WTC11 (cell line): Measurements from ENCODE around the gene TRAF7. TPM values are rescaled to one million over a fixed set of nuclear protein-coding genes. Genes with fewer than 3 reads are reported as not detected.
A peak's percentile ranks its signal among the peaks of the same experiment; 100 is the strongest.

Experiments
- ATAC-seq: fragments of 200-7000 bp; cut with Tn5 transposase; 2 replicates; pipeline ENCODE4 v1.10.0; 2021; ENCODE audit warnings: mild to moderate bottlenecking, moderate library complexity
- CTCF ChIA-PET: fragments of 300-600 bp; sonication (Branson Sonifier 250); formaldehyde crosslinking; loops from one replicate; lab custom pipeline; 2021; ENCODE audit warnings: antibody characterized with exemption; lab: Charles Lee
- POLR2A ChIA-PET: fragments of 350-600 bp; sonication (Branson Sonifier 250); formaldehyde crosslinking; loops from one replicate; lab custom pipeline; 2021; ENCODE audit warnings: antibody characterized with exemption; lab: Charles Lee
- DNase-seq: peaks from one replicate; pipeline ENCODE4 v3.0.0; 2021; ENCODE audit warnings: low spot score
- H3K27ac Mint-ChIP-seq: 2 replicates; pipeline ENCODE4 v1.8.0; 2021; ENCODE audit warnings: mixed read lengths
- H3K27me3 Mint-ChIP-seq: 2 replicates; pipeline ENCODE4 v1.8.0; 2021; ENCODE audit warnings: low read depth, mild to moderate bottlenecking, moderate library complexity, mixed read lengths
- H3K36me3 Mint-ChIP-seq: 2 replicates; pipeline ENCODE4 v1.8.0; 2021; ENCODE audit warnings: mixed read lengths
- H3K4me1 Mint-ChIP-seq: 2 replicates; pipeline ENCODE4 v1.8.0; 2022; ENCODE audit warnings: mixed read lengths
- H3K4me3 Mint-ChIP-seq: 2 replicates; pipeline ENCODE4 v1.8.0; 2021; ENCODE audit warnings: mild to moderate bottlenecking, moderate library complexity, mixed read lengths
- H3K9me3 Mint-ChIP-seq: 2 replicates; pipeline ENCODE4 v1.8.0; 2021; ENCODE audit warnings: mixed read lengths
- GRHL2 ChIP-seq: fragments of 250-450 bp; sonication (Bioruptor Pico); IDR thresholded peaks from 2 replicates; pipeline ENCODE4 v1.8.0; 2022; ENCODE audit warnings: mild to moderate bottlenecking, moderate library complexity; ENCODE audit not compliant: insufficient replicate concordance, severe bottlenecking
- JAZF1 ChIP-seq: fragments of 250-450 bp; sonication (Bioruptor Pico); IDR thresholded peaks from 2 replicates; pipeline ENCODE4 v1.9.0; 2021; ENCODE audit warnings: moderate library complexity, mild to moderate bottlenecking, inconsistent platforms
- MAX ChIP-seq: sonication (generic); formaldehyde crosslinking; IDR thresholded peaks from 2 replicates; pipeline ENCODE4 v1.8.0; 2022; ENCODE audit warnings: mild to moderate bottlenecking, missing genetic modification reagents
- NFATC4 ChIP-seq: fragments of 250-450 bp; sonication (Bioruptor Pico); IDR thresholded peaks from 2 replicates; pipeline ENCODE4 v1.9.0; 2021; ENCODE audit warnings: mild to moderate bottlenecking
- PRRX2 ChIP-seq: fragments of 250-450 bp; sonication (Bioruptor Pico); IDR thresholded peaks from 2 replicates; pipeline ENCODE4 v1.8.0; 2021; ENCODE audit warnings: mild to moderate bottlenecking
- SMAD3 ChIP-seq: sonication (generic); formaldehyde crosslinking; IDR thresholded peaks from 2 replicates; pipeline ENCODE4 v1.8.0; 2022; ENCODE audit warnings: missing genetic modification reagents, mild to moderate bottlenecking, borderline replicate concordance
- SP1 ChIP-seq: sonication (generic); formaldehyde crosslinking; conservative IDR thresholded peaks from 2 replicates; pipeline ENCODE4 v1.8.1; 2022; ENCODE audit warnings: missing genetic modification reagents
- TCF7 ChIP-seq: sonication (generic); formaldehyde crosslinking; IDR thresholded peaks from 2 replicates; pipeline ENCODE4 v1.8.0; 2022; ENCODE audit warnings: mild to moderate bottlenecking, low read depth, missing genetic modification reagents, moderate library complexity
- ZNF232 ChIP-seq: sonication (generic); formaldehyde crosslinking; IDR thresholded peaks from 2 replicates; pipeline ENCODE4 v1.8.0; 2022; ENCODE audit warnings: mild to moderate bottlenecking, missing genetic modification reagents
- ZNF281 ChIP-seq: sonication (generic); formaldehyde crosslinking; IDR thresholded peaks from 2 replicates; pipeline ENCODE4 v1.8.0; 2023; ENCODE audit warnings: mild to moderate bottlenecking, missing genetic modification reagents
- ZNF396 ChIP-seq: fragments of 250-450 bp; sonication (Bioruptor Pico); IDR thresholded peaks from 2 replicates; pipeline ENCODE4 v1.8.0; 2021; ENCODE audit warnings: mild to moderate bottlenecking, moderate library complexity, borderline replicate concordance
- ZNF423 ChIP-seq: fragments of 250-450 bp; sonication (Bioruptor Pico); IDR thresholded peaks from 2 replicates; pipeline ENCODE4 v2.1.2; 2022; ENCODE audit warnings: mild to moderate bottlenecking, moderate library complexity
- ZNF425 ChIP-seq: fragments of 250-450 bp; sonication (Bioruptor Pico); conservative IDR thresholded peaks from 2 replicates; pipeline ENCODE4 v1.9.0; 2021; ENCODE audit warnings: mild to moderate bottlenecking
- ZNF512 ChIP-seq: sonication (generic); formaldehyde crosslinking; IDR thresholded peaks from 2 replicates; pipeline ENCODE4 v1.8.1; 2022; ENCODE audit warnings: missing genetic modification reagents, borderline replicate concordance
- ZNF671 ChIP-seq: fragments of 250-450 bp; sonication (Bioruptor Pico); IDR thresholded peaks from 2 replicates; pipeline ENCODE4 v1.8.0; 2021; ENCODE audit warnings: mild to moderate bottlenecking
- ZSCAN18 ChIP-seq: fragments of 250-450 bp; sonication (Bioruptor Pico); IDR thresholded peaks from 2 replicates; pipeline ENCODE4 v2.1.2; 2022; ENCODE audit warnings: mild to moderate bottlenecking, moderate library complexity
- total RNA-seq: library from RNA; stranded (reverse); gene quantifications from 3 replicates; pipeline ENCODE4 v1.2.3, GENCODE V29; 2021
- TF ChIP-seq, protein P1 (sequence below): fragments of 250-450 bp; sonication (Bioruptor Pico); IDR thresholded peaks from 2 replicates; pipeline ENCODE4 v1.8.0; 2021; ENCODE audit warnings: mild to moderate bottlenecking
- TF ChIP-seq, protein P2 (sequence below): sonication (generic); formaldehyde crosslinking; IDR thresholded peaks from 2 replicates; pipeline ENCODE4 v1.8.0; 2023; ENCODE audit warnings: missing genetic modification reagents
- TF ChIP-seq, protein P3 (sequence below): sonication (generic); formaldehyde crosslinking; IDR thresholded peaks from 2 replicates; pipeline ENCODE4 v1.8.1; 2023; ENCODE audit warnings: mild to moderate bottlenecking, missing genetic modification reagents, borderline replicate concordance

TRAF7 gene
- total RNA-seq, 1 experiment from 2014 or later: 148 TPM

- Mint-ChIP-seq H3K27me3 (no peaks in the 10 kb centered on the region), H3K4me1 (peaks cover 25% of the 10 kb centered on the region), H3K27ac (peak within 1 kb of the TSS; percentile 99), H3K9me3 (no peaks in the 10 kb centered on the region), H3K36me3 (peaks cover 11% of the 10 kb centered on the region), H3K4me3 (peak within 1 kb of the TSS; percentile 83)
- ChIA-PET POLR2A (interaction anchor here (0.9 to 1.7 kb wide), 7 partner anchors 8 to 59 kb away, joined by 3 to 10 read pairs (median 4); partner anchors contain the start of genes DNASE1L2, E4F1, ECI1 and TRAF7), CTCF (interaction anchor here (0.6 to 2.8 kb wide), 10 partner anchors 9 to 287 kb away, joined by 3 to 30 read pairs (median 5); partner anchors contain the start of genes CASKIN1, DNASE1L2, ECI1 and TBL3)
- ATAC-seq (no peak), DNase-seq (no peak)
- TF ChIP-seq NFATC4 (CRISPR knock-in tag): no peak
- TF ChIP-seq MAX: no peak
- peak; percentile 89; the same call in 1 of the 2 replicates for TF ChIP-seq ZNF671
- TF ChIP-seq ZNF232 (CRISPR knock-in tag): no peak
- TF ChIP-seq ZSCAN18: peak; percentile 99; the same call in 1 of the 2 replicates
- TF ChIP-seq, protein P1, sequence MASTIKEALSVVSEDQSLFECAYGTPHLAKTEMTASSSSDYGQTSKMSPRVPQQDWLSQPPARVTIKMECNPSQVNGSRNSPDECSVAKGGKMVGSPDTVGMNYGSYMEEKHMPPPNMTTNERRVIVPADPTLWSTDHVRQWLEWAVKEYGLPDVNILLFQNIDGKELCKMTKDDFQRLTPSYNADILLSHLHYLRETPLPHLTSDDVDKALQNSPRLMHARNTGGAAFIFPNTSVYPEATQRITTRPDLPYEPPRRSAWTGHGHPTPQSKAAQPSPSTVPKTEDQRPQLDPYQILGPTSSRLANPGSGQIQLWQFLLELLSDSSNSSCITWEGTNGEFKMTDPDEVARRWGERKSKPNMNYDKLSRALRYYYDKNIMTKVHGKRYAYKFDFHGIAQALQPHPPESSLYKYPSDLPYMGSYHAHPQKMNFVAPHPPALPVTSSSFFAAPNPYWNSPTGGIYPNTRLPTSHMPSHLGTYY: peak; percentile 62; the same call in 1 of the 2 replicates
- TF ChIP-seq SP1 (CRISPR knock-in tag): 0 out of 2 replicates have a peak, but pooled peaks have one; percentile 68
- 0 out of 2 replicates have a peak, but pooled peaks have one; percentile 52 for TF ChIP-seq ZNF423 (CRISPR knock-in tag)
- TF ChIP-seq, protein P2, sequence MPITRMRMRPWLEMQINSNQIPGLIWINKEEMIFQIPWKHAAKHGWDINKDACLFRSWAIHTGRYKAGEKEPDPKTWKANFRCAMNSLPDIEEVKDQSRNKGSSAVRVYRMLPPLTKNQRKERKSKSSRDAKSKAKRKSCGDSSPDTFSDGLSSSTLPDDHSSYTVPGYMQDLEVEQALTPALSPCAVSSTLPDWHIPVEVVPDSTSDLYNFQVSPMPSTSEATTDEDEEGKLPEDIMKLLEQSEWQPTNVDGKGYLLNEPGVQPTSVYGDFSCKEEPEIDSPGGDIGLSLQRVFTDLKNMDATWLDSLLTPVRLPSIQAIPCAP (CRISPR knock-in tag): no peak
- peak; percentile 89; the same call in 1 of the 2 replicates for TF ChIP-seq PRRX2 (CRISPR knock-in tag)
- TF ChIP-seq ZNF396: 0 out of 2 replicates have a peak, but pooled peaks have one; percentile 88
- TF ChIP-seq TCF7 (CRISPR knock-in tag): no peak
- no peak for TF ChIP-seq GRHL2 (CRISPR knock-in tag)
Measured at GRCh38 chr16:2214719-2214968, 59.1 kb downstream of the TRAF7 start, which contains the start of gene PGP. Gene PGP (minus strand): TSS chr16:2214840. CDS start chr16:2214777, 63 bp downstream.

GRCh38 chr16:2216330-2216729, 60.7 kb downstream of the TRAF7 start:
- CTCF ChIA-PET: interaction anchor here (2.8 kb wide), 1 partner anchor 21 kb away, joined by 30 read pairs; the partner anchor contains the start of gene CASKIN1
- TF ChIP-seq ZNF425 (CRISPR knock-in tag) (no peak), SMAD3 (CRISPR knock-in tag) (no peak), JAZF1 (CRISPR knock-in tag) (no peak), ZNF281 (CRISPR knock-in tag) (no peak), ZNF512 (CRISPR knock-in tag) (no peak)
- TF ChIP-seq, protein P3, sequence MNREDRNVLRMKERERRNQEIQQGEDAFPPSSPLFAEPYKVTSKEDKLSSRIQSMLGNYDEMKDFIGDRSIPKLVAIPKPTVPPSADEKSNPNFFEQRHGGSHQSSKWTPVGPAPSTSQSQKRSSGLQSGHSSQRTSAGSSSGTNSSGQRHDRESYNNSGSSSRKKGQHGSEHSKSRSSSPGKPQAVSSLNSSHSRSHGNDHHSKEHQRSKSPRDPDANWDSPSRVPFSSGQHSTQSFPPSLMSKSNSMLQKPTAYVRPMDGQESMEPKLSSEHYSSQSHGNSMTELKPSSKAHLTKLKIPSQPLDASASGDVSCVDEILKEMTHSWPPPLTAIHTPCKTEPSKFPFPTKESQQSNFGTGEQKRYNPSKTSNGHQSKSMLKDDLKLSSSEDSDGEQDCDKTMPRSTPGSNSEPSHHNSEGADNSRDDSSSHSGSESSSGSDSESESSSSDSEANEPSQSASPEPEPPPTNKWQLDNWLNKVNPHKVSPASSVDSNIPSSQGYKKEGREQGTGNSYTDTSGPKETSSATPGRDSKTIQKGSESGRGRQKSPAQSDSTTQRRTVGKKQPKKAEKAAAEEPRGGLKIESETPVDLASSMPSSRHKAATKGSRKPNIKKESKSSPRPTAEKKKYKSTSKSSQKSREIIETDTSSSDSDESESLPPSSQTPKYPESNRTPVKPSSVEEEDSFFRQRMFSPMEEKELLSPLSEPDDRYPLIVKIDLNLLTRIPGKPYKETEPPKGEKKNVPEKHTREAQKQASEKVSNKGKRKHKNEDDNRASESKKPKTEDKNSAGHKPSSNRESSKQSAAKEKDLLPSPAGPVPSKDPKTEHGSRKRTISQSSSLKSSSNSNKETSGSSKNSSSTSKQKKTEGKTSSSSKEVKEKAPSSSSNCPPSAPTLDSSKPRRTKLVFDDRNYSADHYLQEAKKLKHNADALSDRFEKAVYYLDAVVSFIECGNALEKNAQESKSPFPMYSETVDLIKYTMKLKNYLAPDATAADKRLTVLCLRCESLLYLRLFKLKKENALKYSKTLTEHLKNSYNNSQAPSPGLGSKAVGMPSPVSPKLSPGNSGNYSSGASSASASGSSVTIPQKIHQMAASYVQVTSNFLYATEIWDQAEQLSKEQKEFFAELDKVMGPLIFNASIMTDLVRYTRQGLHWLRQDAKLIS (CRISPR knock-in tag): no peak
- TF ChIP-seq, protein P2 (CRISPR knock-in tag): no peak

More at GRCh38 chr16:2216330-2216729, 60.7 kb downstream of the TRAF7 start:
- peaks cover 11% of the 10 kb centered on the region for H3K36me3 Mint-ChIP-seq
- H3K27me3 Mint-ChIP-seq: no peaks in the 10 kb centered on the region
- H3K4me1 Mint-ChIP-seq: peaks cover 19% of the 10 kb centered on the region
- no peak overlapping the region for H3K27ac Mint-ChIP-seq
- no peak for ATAC-seq
- POLR2A ChIA-PET: interaction anchor here (1.4 kb wide), 1 partner anchor 35 kb away, joined by 3 read pairs; the partner anchor contains the start of gene ECI1
- DNase-seq: no peak
- H3K4me3 Mint-ChIP-seq: peak overlapping the region; percentile 83
- H3K9me3 Mint-ChIP-seq: no peaks in the 10 kb centered on the region
